ENCODE results near the gene CPN1. TPM values are rescaled to one million over a fixed set of nuclear protein-coding genes. Genes with fewer than 3 reads are reported as not detected.

CPN1 gene
- total RNA-seq, 4 donors from 2014 or later: not detected

- 79 to 83% methylated on average over 11 of the region's 11 CpGs for WGBS, 2 donors
- no peaks in the 10 kb centered on the region for H3K36me3 ChIP-seq
- TF ChIP-seq POLR2A (IDR thresholded peaks at IDR 0.05) (no peak), CTCF (IDR thresholded peaks at IDR 0.05) (no peak)
- intact Hi-C loops (cut with DNase I): no loop called here
- no peaks in the 10 kb centered on the region for H3K27me3 ChIP-seq
- no peak for DNase-seq
- no peak overlapping the region for H3K27ac ChIP-seq
- H3K4me1 ChIP-seq: no peaks in the 10 kb centered on the region
- H3K4me3 ChIP-seq (replicated peaks in 1 of 3): no peak overlapping the region
- H3K9me3 ChIP-seq: no peaks in the 10 kb centered on the region
Observed at GRCh38 chr10:100024748-100025147, 56.9 kb downstream of the CPN1 start.

GRCh38 chr10:100022403-100022802 lies 59.3 kb downstream of the CPN1 start:
- no peak for DNase-seq
- Histone ChIP-seq H3K27me3 (no peaks in the 10 kb centered on the region), H3K9me3 (no peaks in the 10 kb centered on the region), H3K36me3 (no peaks in the 10 kb centered on the region), H3K4me1 (no peaks in the 10 kb centered on the region), H3K27ac (no peak overlapping the region), H3K4me3 (replicated peaks in 1 of 3) (no peak overlapping the region)
- intact Hi-C loops (cut with DNase I): no loop called here
- WGBS, 2 donors: 60 to 63% methylated on average over 2 of the region's 2 CpGs
- TF ChIP-seq POLR2A (IDR thresholded peaks at IDR 0.05): no peak
- no peak for TF ChIP-seq CTCF (IDR thresholded peaks at IDR 0.05)

GRCh38 chr10:100021322-100021721 lies 60.3 kb downstream of the CPN1 start:
- intact Hi-C loops (cut with DNase I): no loop called here
- TF ChIP-seq CTCF (IDR thresholded peaks at IDR 0.05) (no peak), POLR2A (IDR thresholded peaks at IDR 0.05) (no peak)
- Histone ChIP-seq H3K27me3 (no peaks in the 10 kb centered on the region), H3K27ac (no peak overlapping the region), H3K4me1 (no peaks in the 10 kb centered on the region), H3K36me3 (no peaks in the 10 kb centered on the region), H3K9me3 (no peaks in the 10 kb centered on the region), H3K4me3 (replicated peaks in 1 of 3) (no peak overlapping the region)
- no peak for DNase-seq
- WGBS, 2 donors: 86 to 97% methylated on average over 1 of the region's 1 CpG

- DNase-seq: no peak
- TF ChIP-seq POLR2A (IDR thresholded peaks at IDR 0.05) (no peak), CTCF (IDR thresholded peaks at IDR 0.05) (no peak)
- Histone ChIP-seq H3K27ac (no peak overlapping the region), H3K27me3 (no peaks in the 10 kb centered on the region), H3K4me1 (no peaks in the 10 kb centered on the region), H3K36me3 (no peaks in the 10 kb centered on the region), H3K4me3 (replicated peaks in 1 of 3) (no peak overlapping the region), H3K9me3 (no peaks in the 10 kb centered on the region)
- whole genome bisulfite sequencing, 2 donors: 84 to 93% methylated on average over 5 to 8 of the region's 11 CpGs
- intact Hi-C loops (cut with DNase I): no loop called here
Observed at GRCh38 chr10:100020886-100021253, 60.8 kb downstream of the CPN1 start.

- no peaks in the 10 kb centered on the region for H3K4me1 ChIP-seq
- intact Hi-C loops (cut with DNase I): no loop called here
Observed at GRCh38 chr10:100020142-100020885, 61.4 kb downstream of the CPN1 start.

More at GRCh38 chr10:100020142-100020885, 61.4 kb downstream of the CPN1 start:
- Histone ChIP-seq H3K27ac (no peak overlapping the region), H3K36me3 (no peaks in the 10 kb centered on the region), H3K27me3 (no peaks in the 10 kb centered on the region), H3K9me3 (no peaks in the 10 kb centered on the region), H3K4me3 (replicated peaks in 1 of 3) (no peak overlapping the region)
- no peak for DNase-seq
- WGBS, 2 donors: 56 to 66% methylated on average over 5 of the region's 5 CpGs
- TF ChIP-seq CTCF (IDR thresholded peaks at IDR 0.05): no peak

Data from thyroid gland (tissue), 4 donors.